ENCODE measurements around the gene DPYSL4.

GRCh38 chr10:132203256-132204077 lies 16.7 kb downstream of the DPYSL4 start:
- TF ChIP-seq, protein P1, sequence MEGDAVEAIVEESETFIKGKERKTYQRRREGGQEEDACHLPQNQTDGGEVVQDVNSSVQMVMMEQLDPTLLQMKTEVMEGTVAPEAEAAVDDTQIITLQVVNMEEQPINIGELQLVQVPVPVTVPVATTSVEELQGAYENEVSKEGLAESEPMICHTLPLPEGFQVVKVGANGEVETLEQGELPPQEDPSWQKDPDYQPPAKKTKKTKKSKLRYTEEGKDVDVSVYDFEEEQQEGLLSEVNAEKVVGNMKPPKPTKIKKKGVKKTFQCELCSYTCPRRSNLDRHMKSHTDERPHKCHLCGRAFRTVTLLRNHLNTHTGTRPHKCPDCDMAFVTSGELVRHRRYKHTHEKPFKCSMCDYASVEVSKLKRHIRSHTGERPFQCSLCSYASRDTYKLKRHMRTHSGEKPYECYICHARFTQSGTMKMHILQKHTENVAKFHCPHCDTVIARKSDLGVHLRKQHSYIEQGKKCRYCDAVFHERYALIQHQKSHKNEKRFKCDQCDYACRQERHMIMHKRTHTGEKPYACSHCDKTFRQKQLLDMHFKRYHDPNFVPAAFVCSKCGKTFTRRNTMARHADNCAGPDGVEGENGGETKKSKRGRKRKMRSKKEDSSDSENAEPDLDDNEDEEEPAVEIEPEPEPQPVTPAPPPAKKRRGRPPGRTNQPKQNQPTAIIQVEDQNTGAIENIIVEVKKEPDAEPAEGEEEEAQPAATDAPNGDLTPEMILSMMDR (IDR thresholded peaks at IDR 0.05) = no peak
- TF ChIP-seq POLR2A (IDR thresholded peaks at IDR 0.05) = no peak
